HCT116 (cell line): Measurements from ENCODE around the gene EPGN. TPM values are rescaled to one million over a fixed set of nuclear protein-coding genes. Genes with fewer than 3 reads are reported as not detected.

ENCODE experiments used
- ATAC-seq: fragments of 200-7000 bp; cut with Tn5 transposase; 2 replicates; pipeline ENCODE4 v1.9.1; 2020; ENCODE audit warnings: mild to moderate bottlenecking, moderate library complexity
- BruUV-seq: library from RNA; stranded (reverse); fragments of 400-500 nt; replicated peaks from 2 replicates; lab custom pipeline; 2021; lab: Mats Ljungman, UMichigan
- CTCF ChIA-PET: fragments of 300-600 bp; sonication (Branson Sonifier 250); formaldehyde crosslinking; loops from one replicate; lab custom pipeline; 2021; ENCODE audit warnings: antibody characterized with exemption; lab: Charles Lee
- POLR2A ChIA-PET: fragments of 300-600, 350-600 bp; sonication (Branson Sonifier 250); formaldehyde crosslinking; loops from one replicate; lab custom pipeline; 2021; ENCODE audit warnings: antibody characterized with exemption; lab: Charles Lee
- RAD21 ChIA-PET, 2 experiments: fragments of 300-600 bp; sonication (Branson Sonifier 250); formaldehyde crosslinking; loops; one replicate each; lab custom pipeline; 2023; ENCODE audit warnings: low total read pairs in 2 of 2; ENCODE audit not compliant: uncharacterized antibody in 2 of 2, unreplicated experiment in 2 of 2, low non-redundant PET in 1 of 2; lab: Charles Lee
- DNase-seq: peaks from one replicate; pipeline ENCODE4 v3.0.0-alpha.2; 2010; ENCODE audit warnings: low read depth, low spot score
- H2AFZ ChIP-seq: fragments of 200-600 bp; shearing (Covaris generic), sonication (generic); 2 replicates; pipeline ENCODE4 v1.6.1; 2017; ENCODE audit warnings: low read depth, mixed run types, mixed read lengths, antibody characterized with exemption, low read length; ENCODE audit not compliant: poor library complexity, severe bottlenecking
- H3K27ac ChIP-seq: 2 replicates; pipeline ENCODE4 v1.5.1; 2012; ENCODE audit warnings: low read depth, low read length
- H3K27me3 ChIP-seq: fragments of 200-600 bp; sonication (generic); 2 replicates; pipeline ENCODE4 v1.6.1; 2016; ENCODE audit warnings: mixed run types, low read length, mixed read lengths; ENCODE audit not compliant: insufficient read depth
- H3K36me3 ChIP-seq, 2 experiments: fragments of 200-500 bp in 1 of 2; fragments of 200-600 bp in 1 of 2; sonication (Bioruptor generic) in 1 of 2; sonication (generic) in 1 of 2; 2 replicates each; pipeline versions ENCODE4 v1.5.1 to v1.6.1; 2014 to 2016; ENCODE audit warnings: low read length in 2 of 2, inconsistent platforms in 1 of 2, mixed read lengths in 1 of 2, mixed run types in 1 of 2; ENCODE audit not compliant: insufficient read depth in 2 of 2, control insufficient read depth in 1 of 2
- H3K4me1 ChIP-seq, 2 experiments: fragments of 200-600 bp in 1 of 2; sonication (generic) in 1 of 2; 2 replicates each; pipeline versions ENCODE4 v1.5.1 to v1.6.1; 2012 to 2017; ENCODE audit warnings: low read length in 2 of 2, inconsistent platforms in 1 of 2, mild to moderate bottlenecking in 1 of 2, mixed read lengths in 1 of 2, mixed run types in 1 of 2, moderate library complexity in 1 of 2; ENCODE audit not compliant: insufficient read depth in 2 of 2, control insufficient read depth in 1 of 2
- H3K4me2 ChIP-seq: fragments of 200-600 bp; sonication (generic); 2 replicates; pipeline ENCODE4 v1.6.1; 2017; ENCODE audit warnings: mixed run types, low read length, mixed read lengths
- H3K4me3 ChIP-seq, 2 experiments: fragments of 200-600 bp in 1 of 2; sonication (generic) in 1 of 2; replicated peaks in 1 of 2; 2 replicates each; pipeline ENCODE4 v1.5.1; 2011 to 2016; ENCODE audit warnings: low read length in 2 of 2, control low read depth in 1 of 2, low read depth in 1 of 2, mild to moderate bottlenecking in 1 of 2, mixed read lengths in 1 of 2, mixed run types in 1 of 2
- H3K79me2 ChIP-seq: fragments of 200-600 bp; sonication (generic); 2 replicates; pipeline ENCODE4 v1.6.1; 2017; ENCODE audit warnings: mild to moderate bottlenecking, mixed run types, low read length, moderate library complexity, mixed read lengths; ENCODE audit not compliant: insufficient read depth
- H3K9ac ChIP-seq: fragments of 200-600 bp; sonication (generic); 2 replicates; pipeline ENCODE4 v1.6.1; 2016; ENCODE audit warnings: low read length, mixed read lengths
- H3K9me2 ChIP-seq: fragments of 200-600 bp; sonication (generic), shearing (Covaris generic); 2 replicates; pipeline ENCODE4 v1.6.1; 2017; ENCODE audit warnings: mixed run types, mild to moderate bottlenecking, moderate library complexity; ENCODE audit not compliant: insufficient read depth
- H3K9me3 ChIP-seq, 2 experiments: fragments of 200-500 bp in 1 of 2; fragments of 200-600 bp in 1 of 2; sonication (Bioruptor generic) in 1 of 2; sonication (generic) in 1 of 2; 2 replicates each; pipeline ENCODE4 v1.6.1; 2014 to 2017; ENCODE audit warnings: low read length in 2 of 2, mixed read lengths in 2 of 2, inconsistent platforms in 1 of 2, low read depth in 1 of 2, mild to moderate bottlenecking in 1 of 2, mixed run types in 1 of 2, moderate library complexity in 1 of 2; ENCODE audit not compliant: control insufficient read depth in 1 of 2, insufficient read depth in 1 of 2
- H4K20me1 ChIP-seq: fragments of 200-600 bp; sonication (generic), shearing (Covaris generic); 2 replicates; pipeline ENCODE4 v1.6.1; 2017; ENCODE audit warnings: mixed run types, mild to moderate bottlenecking, moderate library complexity; ENCODE audit not compliant: insufficient read depth
- EGR1 ChIP-seq: IDR thresholded peaks from 2 replicates; pipeline ENCODE4 v1.6.1; 2012; ENCODE audit warnings: low read depth
- ELF1 ChIP-seq: IDR thresholded peaks from 2 replicates; pipeline ENCODE4 v1.6.1; 2012; ENCODE audit warnings: low read depth, borderline replicate concordance
- EZH2phosphoT487 ChIP-seq: fragments of 200-600 bp; IDR thresholded peaks from 2 replicates; pipeline ENCODE4 v1.6.1; 2018; ENCODE audit warnings: antibody characterized with exemption, borderline replicate concordance
- FOSL1 ChIP-seq: IDR thresholded peaks from 2 replicates; pipeline ENCODE4 v1.6.1; 2012; ENCODE audit warnings: low read depth
- POLR2A ChIP-seq: IDR thresholded peaks from 2 replicates; pipeline ENCODE4 v1.7.0; 2011; ENCODE audit warnings: borderline replicate concordance; ENCODE audit not compliant: insufficient read depth, insufficient read length; ENCODE audit errors: extremely low read depth
- SP1 ChIP-seq: IDR thresholded peaks from 2 replicates; pipeline ENCODE4 v1.6.1; 2012; ENCODE audit warnings: low read depth
- SRF ChIP-seq: IDR thresholded peaks from 2 replicates; pipeline ENCODE4 v1.6.1; 2012; ENCODE audit warnings: low read depth
- intact Hi-C: fragments of 100-400 bp; cut with micrococcal nuclease; formaldehyde crosslinking; loops from 2 replicates; pipeline ENCODE4 v1.10.0; 2022
- total RNA-seq: library from RNA; stranded (reverse); gene quantifications from one replicate; pipeline ENCODE4 v1.2.1, GENCODE V29; 2021; ENCODE audit not compliant: unreplicated experiment
- TF ChIP-seq, protein P1 (sequence below): IDR thresholded peaks from 2 replicates; pipeline ENCODE4 v1.6.1; 2012
- TF ChIP-seq, protein P2 (sequence below): IDR thresholded peaks from 2 replicates; pipeline ENCODE4 v1.6.1; 2012
- TF ChIP-seq, protein P3 (sequence below): IDR thresholded peaks from 2 replicates; pipeline ENCODE4 v1.6.1; 2012; ENCODE audit warnings: low read depth

EPGN gene
- total RNA-seq, 1 experiment from 2014 or later: 1.5 TPM

- H3K4me3 ChIP-seq: no peak overlapping the region
- intact Hi-C loops: loop anchor here (5.0 to 10.0 kb wide), 2 partner anchors 280 to 653 kb away; partner anchors contain the start of gene CXCL3
- BruUV-seq: no TSS peak
- H3K9me2 ChIP-seq: no peaks in the 10 kb centered on the region
- CTCF ChIA-PET: interaction anchor here (1.0 kb wide), 1 partner anchor 125 kb away, joined by 3 read pairs; no protein-coding TSS in a partner anchor
- no peak overlapping the region for H3K9ac ChIP-seq
- H3K27me3 ChIP-seq: no peaks in the 10 kb centered on the region
- no peaks in the 10 kb centered on the region for H3K9me3 ChIP-seq
- no peak for DNase-seq
- no peak overlapping the region for H2AFZ ChIP-seq
- TF ChIP-seq SRF (no peak), EGR1 (no peak), SP1 (no peak), ELF1 (no peak), EZH2phosphoT487 (no peak), FOSL1 (no peak), POLR2A (no peak)
- TF ChIP-seq, protein P1, sequence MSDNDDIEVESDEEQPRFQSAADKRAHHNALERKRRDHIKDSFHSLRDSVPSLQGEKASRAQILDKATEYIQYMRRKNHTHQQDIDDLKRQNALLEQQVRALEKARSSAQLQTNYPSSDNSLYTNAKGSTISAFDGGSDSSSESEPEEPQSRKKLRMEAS: no peak
- TF ChIP-seq, protein P2, sequence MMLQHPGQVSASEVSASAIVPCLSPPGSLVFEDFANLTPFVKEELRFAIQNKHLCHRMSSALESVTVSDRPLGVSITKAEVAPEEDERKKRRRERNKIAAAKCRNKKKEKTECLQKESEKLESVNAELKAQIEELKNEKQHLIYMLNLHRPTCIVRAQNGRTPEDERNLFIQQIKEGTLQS: no peak
- TF ChIP-seq, protein P3, sequence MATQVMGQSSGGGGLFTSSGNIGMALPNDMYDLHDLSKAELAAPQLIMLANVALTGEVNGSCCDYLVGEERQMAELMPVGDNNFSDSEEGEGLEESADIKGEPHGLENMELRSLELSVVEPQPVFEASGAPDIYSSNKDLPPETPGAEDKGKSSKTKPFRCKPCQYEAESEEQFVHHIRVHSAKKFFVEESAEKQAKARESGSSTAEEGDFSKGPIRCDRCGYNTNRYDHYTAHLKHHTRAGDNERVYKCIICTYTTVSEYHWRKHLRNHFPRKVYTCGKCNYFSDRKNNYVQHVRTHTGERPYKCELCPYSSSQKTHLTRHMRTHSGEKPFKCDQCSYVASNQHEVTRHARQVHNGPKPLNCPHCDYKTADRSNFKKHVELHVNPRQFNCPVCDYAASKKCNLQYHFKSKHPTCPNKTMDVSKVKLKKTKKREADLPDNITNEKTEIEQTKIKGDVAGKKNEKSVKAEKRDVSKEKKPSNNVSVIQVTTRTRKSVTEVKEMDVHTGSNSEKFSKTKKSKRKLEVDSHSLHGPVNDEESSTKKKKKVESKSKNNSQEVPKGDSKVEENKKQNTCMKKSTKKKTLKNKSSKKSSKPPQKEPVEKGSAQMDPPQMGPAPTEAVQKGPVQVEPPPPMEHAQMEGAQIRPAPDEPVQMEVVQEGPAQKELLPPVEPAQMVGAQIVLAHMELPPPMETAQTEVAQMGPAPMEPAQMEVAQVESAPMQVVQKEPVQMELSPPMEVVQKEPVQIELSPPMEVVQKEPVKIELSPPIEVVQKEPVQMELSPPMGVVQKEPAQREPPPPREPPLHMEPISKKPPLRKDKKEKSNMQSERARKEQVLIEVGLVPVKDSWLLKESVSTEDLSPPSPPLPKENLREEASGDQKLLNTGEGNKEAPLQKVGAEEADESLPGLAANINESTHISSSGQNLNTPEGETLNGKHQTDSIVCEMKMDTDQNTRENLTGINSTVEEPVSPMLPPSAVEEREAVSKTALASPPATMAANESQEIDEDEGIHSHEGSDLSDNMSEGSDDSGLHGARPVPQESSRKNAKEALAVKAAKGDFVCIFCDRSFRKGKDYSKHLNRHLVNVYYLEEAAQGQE: no peak
- TF ChIP-seq, all 23 proteins: peak for 0
- POLR2A ChIA-PET: no interaction called here
- Histone ChIP-seq H3K36me3 (no peaks in the 10 kb centered on the region; a peak in 1 of 4 replicates), H3K4me1 (peaks cover 6 to 16% of the 10 kb centered on the region in 2 experiments), H3K79me2 (no peaks in the 10 kb centered on the region), H3K27ac (no peak overlapping the region), H3K4me2 (no peak overlapping the region), H4K20me1 (no peaks in the 10 kb centered on the region)
- RAD21 ChIA-PET: no interaction called here
- no peak for ATAC-seq
These were observed 6.7 kb downstream of the EPGN start for GRCh38 chr4:74314944-74315343.
